D341Med (cell line): Measurements from ENCODE around the gene HPCAL4.
A peak's percentile ranks its signal among the peaks of the same experiment; 100 is the strongest.

Source experiments
- DNase-seq: peaks from one replicate; pipeline ENCODE4 v3.0.0; 2012; ENCODE audit warnings: low spot score

The HPCAL4 gene

DNA sequence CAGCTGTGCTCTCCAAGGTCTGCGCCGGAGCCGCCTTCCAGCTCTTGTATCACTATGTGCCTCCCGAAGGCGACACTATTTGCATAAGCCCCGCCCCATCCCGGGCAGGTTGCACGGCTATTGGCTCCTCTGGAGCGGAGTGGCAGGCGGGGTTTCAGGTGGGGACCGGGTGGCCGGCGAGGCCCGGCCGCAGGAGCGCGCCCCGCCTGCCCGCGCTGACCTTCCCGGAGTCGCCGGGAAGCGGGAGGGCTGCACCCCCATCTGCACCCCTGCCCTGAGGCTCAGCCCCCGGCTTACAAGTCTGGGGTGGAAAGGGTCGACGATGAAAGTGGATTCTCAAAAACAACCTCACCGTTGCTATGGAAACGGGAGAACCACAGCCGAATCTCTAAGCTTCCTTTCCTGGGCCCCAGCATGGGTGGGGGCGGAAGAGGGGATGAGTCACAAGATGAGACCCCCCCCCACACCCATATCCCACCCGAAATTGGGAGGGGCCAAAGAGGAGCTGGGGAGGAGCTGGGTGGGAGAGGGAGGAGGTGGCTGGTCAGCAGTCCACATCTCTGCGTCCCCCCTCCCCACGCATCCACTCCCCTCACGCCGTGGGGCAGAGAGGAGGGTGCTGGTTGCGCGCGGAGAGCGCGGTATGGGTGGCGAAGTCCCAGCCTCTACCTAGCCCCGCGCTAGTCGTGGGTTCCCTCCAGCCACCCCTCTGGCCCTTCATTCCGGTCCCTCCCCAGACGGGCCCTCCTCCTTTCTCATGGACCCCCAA is at the start of gene HPCAL4:
HPCAL4 (minus strand) TSS at position 51 of the 769 bp plus-strand sequence. CDS start 6,830 bp downstream, outside the sequence.
- DNase-seq = peak; percentile 88

DNA sequence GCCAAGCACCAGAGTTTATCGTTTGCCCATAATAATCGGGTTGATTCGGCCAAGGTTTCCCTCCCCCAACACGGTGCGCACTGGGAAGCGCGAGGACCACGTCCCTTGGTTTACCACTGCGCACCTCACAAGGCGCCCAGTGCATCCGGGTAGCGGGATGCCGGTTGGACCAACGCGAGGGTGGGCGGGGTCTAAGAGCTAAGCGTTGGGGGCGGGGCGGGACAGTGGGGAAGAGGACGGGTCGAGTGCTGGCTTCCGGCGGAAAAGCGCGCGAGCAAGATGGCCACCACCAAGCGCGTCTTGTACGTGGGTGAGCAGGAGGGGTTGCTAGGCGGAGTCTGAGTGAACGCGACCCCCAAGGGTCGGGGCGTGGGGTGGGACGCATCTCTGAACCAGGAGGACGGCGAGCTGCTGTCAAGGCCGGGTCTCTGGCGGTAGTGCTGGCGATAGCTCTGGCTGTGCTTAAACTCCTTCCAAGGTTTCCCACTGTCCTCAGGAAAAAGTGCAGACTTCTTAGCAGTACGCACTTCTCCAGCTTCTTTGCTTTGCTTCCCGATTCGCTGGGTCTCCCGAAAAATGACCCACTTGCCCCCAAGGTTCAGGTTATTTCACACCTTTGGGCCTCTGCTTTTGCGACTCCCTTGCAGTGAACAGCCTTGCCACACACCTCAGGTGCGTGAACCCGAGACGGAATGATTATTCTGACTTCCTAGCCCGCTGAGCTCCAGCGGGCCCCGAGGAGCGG is 47.6 kb upstream of the HPCAL4 start, which contains the start of gene PPIE:
PPIE (plus strand) TSS at position 261 of the 745 bp plus-strand sequence; CDS start at position 280, 19 bp downstream.
- DNase-seq = peak; percentile 92

DNA sequence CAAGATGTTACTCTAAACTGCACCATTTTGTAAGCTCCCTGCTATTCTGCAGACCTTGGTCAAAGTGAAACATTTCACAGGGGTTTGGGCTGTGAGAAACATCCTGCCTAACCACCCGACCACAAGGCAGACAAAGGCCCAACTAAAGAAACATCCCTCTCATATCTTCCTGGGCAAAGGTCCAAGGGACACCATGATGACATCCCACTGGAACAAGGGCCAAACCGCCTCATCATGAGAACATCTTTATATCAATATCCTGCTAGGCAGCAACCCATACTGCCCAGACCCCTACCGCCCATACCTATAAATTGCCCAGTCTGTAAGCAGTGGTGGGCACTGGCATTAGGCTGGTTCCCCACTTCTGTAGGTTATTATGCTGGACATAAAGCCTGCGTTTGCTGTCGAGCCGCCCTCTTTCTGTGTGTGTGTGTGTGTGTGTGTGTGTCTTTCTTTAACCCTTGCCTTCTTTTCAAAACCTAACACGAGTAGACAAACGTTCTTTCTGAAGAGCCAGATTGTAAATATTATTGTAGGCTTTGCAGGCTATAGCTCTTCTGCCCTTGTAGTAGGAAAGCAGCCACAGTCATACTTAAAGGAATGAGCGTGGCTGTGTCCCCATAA is 46.4 kb upstream of the HPCAL4 start:
- DNase-seq = no peak

DNA sequence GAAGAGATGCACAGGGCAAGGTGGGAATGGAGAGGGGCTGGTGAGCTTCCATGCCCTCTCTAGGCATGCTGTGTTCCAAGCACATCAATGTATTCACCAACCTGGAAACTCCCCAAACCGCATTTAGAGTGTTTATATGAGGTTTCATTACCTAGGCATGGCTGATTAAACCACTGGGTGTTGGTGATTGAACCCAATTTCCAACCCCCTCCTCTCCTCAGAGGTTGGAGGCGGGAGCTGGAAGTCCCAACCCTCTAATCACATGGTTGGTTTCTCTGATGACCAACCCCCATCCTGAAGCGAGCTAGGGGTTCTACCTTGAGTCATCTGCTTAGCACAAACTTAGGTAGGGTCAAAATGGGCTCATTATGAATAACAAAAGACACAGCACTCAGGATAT is 44.5 kb upstream of the HPCAL4 start:
- no peak for DNase-seq

DNA sequence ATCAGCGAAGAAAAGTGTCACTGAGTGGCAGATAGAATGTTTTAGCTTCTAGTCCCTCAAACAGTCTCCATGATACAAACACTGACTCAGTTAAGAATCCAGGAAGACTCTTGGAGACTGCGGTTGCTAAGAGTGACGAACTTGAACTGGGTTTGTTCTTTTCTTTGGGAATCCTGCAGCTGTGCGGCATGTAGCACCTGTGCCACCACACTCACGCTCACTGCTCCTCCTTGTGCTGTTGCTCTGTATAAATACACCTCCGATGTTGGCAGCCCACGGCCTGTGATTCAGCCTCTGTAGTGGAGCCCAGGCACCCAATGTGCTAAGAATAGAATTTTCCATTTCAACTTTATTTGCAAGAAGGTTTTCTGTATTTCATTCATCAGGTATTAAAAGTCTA is 41.9 kb upstream of the HPCAL4 start:
- no peak for DNase-seq

DNA sequence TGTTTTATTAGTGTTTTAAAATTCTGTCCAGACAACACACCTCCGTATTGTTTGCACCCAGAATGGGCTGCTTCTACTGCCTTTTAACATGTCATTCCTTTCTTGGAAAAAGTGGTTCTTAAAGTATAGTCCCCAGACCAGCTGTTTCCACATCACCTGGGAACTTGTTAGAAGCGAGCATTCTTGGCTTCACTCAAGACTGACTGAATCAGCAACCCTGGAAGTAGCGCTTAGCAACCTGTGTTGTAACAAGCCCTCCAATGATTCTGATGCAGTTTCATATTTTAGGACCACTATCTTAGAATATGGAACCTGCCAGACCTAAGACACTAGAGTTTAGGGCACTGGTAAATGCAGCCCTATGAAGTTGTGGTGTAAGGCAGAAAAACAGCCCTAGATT is 41.5 kb upstream of the HPCAL4 start:
- no peak for DNase-seq

DNA sequence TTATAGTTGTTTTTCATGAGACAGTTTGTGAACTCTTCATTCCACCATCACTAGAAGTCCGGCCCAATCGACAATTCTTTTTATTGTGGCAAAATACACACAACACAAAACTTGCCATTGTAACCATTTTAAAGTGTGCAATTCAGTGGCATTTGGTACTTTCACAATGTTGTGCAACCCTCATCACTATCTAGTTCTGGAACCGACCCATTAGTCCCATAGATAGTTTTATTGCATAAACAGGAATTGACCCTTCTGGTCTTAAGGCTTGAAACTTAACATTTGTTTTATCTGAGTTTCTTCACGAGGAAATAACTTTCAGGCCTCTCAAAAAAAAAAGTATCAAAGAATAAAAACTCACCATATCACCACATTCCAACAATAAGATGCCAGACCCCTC is 38.6 kb upstream of the HPCAL4 start:
- DNase-seq = no peak

DNA sequence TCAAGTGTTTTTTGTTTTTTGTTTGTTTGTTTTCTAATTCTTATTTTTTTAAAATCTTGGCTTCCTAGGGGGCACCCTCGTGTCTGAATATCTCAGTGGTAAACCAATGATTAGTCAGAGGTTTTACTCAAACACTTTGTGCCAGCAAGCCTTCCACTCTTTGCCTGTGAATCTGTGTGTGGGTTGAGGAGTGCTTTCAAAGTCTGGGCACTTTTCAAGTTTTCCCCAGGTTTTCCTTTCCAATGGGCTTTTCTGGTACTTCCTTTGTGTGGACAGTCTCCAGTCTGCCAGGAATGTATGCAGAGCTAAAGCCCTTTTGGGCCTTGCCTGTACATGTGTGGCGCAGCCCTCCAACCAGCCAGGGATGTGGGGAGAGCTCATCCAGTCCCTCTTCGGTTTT is 37.8 kb upstream of the HPCAL4 start:
- DNase-seq = no peak

DNA sequence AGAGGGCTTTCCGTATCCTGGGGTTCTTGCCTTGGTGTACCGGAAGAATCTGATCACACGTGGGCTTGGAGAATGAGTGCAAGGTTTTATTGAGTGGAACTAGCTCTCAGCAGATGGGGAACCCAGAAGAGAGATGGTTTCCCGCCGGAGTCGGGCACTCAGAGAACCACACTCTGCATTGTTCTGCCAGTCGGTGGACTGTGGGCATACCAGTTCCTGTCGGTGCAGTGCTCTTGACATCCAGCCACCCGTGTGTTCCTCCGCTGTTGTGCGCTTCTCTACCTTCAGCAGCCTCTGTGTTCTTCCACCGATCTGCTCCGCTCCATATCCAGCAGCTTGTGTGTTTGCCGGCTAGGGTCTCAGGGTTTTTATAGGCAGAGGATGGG is 36.7 kb upstream of the HPCAL4 start:
- DNase-seq = no peak

DNA sequence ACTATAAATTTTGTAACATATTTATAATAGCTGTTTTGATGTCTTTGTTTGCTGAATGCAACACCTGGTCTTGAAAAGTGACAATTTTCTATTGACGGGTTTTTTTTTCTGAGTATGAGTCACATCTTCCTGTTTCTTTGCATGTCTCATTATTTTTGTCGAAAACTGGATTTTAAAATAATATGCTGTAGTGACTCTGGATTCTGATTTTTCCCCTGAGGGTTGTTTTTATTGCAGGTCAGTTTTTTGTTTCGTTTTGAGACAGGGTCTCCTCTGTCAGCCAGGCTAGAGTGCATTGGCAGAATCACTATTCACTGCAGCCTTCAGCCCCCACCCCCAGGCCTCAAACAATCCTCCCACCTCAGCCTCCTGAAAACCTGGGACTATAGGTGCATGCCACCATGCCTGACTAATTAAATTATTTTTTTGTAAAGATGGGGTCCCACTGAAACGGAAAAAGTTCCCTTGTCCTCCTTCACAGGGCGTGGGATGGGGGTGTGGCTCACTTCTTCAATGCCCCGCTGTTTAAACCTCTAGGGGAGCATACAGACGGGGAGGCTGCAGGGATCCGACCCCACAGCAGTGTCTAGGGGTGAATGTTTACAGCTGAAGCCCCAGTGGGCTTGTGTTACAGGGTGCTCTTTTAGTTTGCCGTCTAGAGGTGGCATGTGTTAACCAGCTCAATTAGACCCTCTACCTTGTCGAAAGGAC is 36.1 kb upstream of the HPCAL4 start:
- DNase-seq = no peak

DNA sequence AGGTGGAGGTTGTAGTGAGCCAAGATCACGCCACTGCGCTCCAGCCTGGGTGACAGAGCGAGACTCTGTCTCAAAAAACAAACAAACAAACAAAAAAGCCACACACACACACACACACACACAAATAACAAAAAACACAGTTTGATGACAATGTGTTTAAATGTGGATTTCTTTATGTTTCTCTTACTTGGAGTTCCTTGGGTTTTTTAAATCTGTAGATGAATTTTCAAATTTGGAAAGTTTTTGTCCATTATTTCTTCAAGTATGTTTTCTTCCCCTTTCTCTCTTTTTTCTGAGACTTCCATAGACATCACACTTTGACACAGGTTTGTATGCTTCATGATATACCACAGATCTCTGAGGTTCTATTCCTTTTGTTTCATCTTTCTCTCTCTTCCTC is 35.4 kb upstream of the HPCAL4 start:
- DNase-seq = no peak

DNA sequence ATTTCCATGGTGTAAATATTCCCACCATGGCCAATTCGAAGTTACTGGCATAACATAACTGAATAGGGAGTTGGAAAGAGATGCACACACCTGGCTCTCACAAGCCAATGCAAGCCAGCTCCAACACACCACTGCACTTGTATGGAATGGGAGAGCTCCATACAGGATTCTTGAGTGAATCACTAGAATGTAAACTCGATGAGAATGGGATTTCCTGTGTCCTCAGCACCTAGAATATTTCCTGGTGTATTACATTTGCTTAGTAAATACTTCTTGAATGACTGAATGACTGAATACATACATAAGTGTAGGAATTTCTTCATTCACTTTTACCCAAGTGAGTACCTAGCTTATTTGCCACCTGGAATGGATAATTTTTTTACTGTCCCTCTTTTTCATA is 31.3 kb upstream of the HPCAL4 start:
- no peak for DNase-seq

DNA sequence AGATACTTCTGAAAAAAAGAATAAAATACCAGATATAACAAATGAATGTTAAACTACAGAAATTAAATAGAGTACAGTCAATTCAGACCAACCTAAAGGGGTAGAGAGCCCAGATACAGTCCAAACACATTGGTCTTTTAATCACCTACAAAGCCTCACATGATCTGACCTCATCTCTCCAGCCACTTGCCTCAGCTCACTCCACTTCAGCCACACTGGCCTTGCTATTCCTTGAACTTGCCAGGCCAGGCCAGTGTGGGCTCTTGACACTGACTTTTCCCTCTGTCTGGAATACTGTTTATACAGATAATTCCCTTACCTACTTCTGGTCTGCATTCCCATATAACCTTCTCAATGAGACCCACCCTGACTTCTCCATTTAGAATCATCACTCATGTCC is 30.4 kb upstream of the HPCAL4 start:
- DNase-seq = no peak

DNA sequence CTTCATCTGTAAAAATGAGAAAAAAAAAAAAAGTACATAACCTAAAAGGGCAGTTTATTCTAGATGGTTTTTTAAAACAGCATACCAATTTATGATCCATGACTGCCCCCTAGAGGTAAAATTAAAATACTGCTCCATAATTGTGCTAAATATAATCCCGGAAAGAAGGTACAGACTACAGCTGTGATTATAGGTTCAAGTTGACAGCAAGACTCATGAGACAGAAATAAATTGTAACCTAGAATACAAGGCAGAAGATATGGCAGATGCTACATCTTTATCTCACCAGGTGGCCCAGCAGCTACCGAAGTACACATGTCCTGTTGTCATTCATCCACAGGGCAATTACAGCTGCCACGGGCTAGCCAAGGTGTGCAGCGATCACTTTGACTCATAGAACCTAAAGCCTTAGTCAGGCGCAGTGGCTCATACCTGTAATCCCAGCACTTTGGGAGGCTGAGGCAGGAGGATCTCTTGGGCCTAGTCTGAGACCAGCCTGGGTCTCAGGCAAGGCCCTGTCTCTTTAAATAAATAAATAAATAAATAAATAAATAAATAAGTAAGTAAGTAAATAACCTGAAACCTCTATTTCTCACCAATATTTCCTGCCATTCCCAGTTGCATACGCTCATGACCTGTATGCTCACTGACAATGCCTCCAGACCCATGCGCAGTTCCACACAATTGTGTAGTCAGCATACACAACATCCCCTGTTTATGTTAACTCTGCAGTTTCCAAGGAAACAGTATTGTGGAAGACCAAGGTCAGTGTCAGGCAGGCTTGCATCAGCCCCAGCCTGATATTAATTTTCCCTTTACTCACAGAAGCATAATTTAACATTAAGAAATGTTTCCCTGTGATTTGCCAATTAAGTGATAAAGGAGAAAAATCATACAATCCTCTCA is 29.1 kb upstream of the HPCAL4 start:
- DNase-seq = peak; percentile 32

DNA sequence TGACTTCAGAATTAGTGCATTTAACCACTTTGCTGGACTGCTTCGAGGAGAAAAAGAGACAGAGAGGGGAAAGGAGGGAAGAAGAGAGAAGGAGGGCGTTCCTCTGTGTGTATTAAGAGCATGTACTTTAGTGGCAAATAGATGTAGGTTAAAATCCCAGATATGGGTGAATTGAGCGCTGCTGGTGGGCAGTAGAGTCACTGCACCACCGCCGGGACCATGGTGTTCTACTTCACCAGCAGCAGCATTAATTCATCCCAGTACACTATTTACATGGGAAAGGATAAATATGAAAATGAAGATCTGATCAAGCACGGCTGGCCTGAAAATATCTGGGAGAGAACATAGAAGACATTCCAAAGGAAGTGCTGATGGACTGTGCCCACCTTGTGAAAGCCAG is 26.6 kb upstream of the HPCAL4 start:
- DNase-seq = no peak

DNA sequence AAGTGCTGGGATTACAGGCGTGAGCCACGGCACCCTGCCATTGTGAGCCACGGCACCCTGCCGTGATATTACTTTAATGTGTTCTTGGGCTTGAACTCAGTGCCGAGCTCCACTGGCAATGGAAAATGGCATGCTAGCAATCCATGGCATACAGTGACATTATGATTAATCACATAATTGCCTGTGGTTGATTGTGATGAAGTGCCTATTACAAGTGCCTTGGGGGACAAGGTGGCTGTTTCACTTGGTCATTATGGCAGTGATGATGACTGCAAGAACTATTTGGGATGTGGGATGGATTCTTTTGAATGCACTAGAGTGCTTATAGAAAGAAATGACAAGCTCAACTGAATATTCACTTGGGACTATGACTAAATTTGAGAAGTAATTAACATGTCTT is 22.3 kb upstream of the HPCAL4 start:
- DNase-seq = no peak

DNA sequence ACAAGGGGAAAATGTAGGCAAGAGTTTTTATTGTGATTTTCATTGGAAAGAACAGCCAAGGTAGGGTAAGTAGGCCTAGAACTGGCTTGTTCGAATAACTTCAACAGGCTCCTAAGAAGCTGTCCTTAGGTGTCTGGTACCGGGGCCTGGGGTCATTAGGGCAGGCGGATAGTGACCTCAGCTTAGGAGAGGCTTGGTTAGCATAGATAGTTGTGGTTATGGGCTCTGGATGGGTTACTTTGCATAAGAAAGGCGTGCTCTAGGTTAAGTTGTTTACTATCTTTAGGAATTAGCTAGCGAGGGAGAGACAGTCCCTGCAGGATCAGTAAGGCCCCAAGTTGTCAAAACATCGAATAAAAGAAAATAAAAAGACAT is 20.7 kb upstream of the HPCAL4 start:
- no peak for DNase-seq

DNA sequence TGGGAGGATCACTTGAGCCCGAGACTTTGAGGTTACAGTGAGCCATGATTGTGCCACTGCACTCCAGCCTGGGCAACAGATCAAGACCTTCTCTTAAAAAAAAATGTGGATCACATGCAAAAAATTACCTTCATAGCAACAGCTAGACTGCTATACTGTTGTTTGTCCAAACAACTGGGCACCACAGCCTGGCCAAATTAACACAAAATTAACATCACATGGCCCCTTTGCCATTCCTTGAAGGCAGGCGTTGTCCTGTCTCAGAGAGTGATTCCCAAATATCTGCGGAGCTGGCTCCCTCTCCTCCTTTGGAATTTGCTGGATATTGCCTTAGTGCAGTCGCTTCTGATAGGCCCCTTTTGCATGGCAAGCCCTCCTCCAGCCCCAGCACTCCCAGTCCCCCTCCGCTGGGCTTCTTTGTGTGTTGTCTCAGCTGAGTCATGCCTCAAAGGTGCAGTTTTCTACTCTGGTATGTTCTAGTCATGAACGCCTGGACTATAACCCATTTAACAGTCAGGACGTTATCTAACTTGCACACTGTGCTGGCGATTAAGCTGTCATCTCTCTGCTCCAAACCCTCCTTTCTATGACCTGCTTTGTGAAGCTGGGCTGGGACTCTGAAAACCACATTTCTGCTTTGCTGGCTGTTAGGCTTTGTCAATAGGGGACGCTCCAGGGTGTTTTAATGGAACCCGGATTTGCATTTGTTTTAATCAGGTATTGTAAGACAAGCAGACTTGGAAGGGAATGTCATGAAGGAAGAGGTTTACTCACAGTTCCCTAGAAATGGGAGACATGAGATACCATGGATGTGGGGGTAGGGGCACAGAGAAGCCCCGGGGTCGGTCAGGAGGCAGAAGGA is 20.1 kb upstream of the HPCAL4 start:
- DNase-seq = no peak

DNA sequence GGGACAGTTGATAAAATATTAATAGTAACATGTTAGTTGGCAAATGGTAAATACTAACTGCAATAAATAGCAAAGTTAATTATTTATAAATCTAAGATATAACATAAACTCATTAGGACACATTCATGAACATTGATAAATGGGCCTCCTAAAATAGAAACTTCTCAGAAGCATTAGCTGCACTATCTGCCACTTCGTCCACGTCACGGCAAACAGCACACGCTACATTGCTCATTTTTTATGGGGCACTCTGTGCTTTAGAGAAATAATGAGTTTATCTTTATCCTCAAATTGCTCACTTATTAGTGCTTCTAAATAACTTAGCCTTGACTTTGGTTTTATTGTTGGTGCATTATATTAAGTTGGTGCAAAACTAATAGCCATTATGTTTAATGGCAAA is 16.3 kb upstream of the HPCAL4 start:
- DNase-seq = no peak

DNA sequence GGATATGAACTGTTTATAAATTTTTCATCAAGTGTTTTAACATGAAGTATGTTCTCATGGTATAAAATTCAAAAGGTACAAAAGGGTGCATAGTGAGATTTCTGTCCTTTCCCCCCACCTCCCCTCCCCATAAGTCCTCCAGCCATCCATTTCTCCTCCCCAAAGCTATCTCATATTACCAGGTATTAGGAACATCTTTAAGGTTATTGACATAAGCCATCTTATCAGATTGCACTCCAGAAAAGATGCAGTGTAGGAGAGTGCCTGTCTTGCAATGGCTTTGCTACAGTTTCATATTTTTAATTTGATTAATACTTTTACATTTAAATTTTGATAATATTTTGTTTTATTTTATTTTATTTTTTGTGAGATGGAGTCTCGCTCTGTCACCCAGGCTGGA is 13.5 kb upstream of the HPCAL4 start:
- no peak for DNase-seq

DNA sequence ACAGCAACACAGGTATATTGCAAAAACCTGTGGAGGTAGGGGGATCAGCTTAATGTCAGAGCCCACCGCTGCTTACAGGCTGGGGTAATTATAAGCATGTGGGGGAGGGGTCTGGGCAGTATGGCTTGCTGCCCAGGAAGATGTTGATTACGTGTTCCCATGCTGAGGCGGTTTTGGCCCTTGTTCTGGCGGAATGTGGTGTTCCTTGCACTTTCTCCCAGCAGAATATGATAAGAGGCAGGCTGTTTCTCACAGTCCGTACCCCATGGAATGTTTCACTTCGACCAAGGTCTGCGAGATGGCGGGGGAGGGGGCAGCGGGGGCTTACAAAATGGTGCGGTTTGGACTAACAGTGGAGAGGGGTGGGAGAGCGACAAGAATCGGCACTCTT is 9.8 kb upstream of the HPCAL4 start:
- no peak for DNase-seq
